HG03354 (cell line): Measurements from ENCODE around the gene SLC6A19.
"Not testable (repeated sequence)": the region's sequence is repeated elsewhere in the genome, so short reads cannot be mapped to it uniquely, and the experiment has no call there.

Experiments
- ATAC-seq: cut with Tn5 transposase; IDR thresholded peaks from one replicate; pipeline ENCODE4 v1.9.1; 2021; ENCODE audit warnings: mild to moderate bottlenecking; ENCODE audit not compliant: unreplicated experiment, poor library complexity, severe bottlenecking

Gene SLC6A19

DNA sequence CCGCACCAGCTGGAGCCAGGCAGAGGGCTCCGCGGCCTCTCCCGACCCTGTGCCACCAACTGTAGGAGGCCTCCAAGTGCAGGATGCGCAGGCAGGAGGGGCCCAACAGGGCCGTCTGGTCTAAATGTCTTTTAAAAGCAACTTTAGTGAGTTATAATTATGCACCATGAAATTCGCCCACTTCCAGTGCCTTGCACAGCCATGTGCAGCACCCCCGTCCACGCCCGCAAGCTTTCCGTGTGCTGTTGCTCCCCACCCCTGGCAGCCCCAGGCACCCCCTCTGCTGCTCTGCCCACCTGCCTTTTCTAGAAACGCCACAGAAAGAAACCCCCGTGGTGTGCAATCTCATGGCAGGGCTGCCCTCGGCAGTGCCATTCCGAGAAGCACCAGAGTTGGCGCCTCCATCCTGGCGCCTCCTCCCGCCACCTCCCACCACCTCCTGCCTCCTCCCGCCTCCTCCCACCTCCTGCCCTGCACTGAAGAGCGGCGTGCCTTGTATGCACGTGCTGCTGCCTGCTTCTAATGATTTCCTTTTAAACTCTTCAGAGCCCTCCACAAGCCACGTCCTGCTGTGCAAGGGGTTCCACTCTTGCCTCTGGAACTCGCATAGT is 16.3 kb downstream of the SLC6A19 start:
- ATAC-seq: no peak

DNA sequence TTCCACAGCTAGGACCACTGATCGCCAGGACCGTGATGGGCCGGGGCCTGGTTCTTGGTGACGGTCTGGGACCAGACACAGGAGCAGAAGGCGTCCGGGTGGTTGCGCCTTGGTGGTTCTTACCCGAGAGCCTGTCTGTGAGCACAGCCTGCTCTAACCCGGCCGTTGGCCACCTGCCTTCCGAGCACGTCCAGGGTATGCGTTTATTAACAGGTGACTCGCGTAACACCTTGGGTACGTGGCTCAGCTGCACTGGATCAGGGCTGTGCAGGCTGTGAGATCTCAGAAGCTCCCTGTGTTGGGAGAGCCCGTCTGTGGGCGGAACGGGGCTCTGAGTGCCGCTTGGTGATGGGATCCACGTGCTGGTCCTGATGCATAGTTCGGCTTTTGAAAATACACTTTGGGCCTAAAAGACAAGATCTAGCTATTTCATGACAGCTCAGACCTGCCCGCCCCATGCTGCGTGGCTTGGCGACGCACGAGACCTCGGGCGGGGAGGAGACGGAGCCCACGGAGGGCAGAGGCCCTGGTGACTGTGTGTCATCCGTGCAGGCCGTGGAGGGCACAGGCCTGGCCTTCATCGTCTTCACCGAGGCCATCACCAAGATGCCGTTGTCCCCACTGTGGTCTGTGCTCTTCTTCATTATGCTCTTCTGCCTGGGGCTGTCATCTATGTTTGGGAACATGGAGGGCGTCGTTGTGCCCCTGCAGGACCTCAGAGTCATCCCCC is 17.1 kb downstream of the SLC6A19 start:
- no peak for ATAC-seq

DNA sequence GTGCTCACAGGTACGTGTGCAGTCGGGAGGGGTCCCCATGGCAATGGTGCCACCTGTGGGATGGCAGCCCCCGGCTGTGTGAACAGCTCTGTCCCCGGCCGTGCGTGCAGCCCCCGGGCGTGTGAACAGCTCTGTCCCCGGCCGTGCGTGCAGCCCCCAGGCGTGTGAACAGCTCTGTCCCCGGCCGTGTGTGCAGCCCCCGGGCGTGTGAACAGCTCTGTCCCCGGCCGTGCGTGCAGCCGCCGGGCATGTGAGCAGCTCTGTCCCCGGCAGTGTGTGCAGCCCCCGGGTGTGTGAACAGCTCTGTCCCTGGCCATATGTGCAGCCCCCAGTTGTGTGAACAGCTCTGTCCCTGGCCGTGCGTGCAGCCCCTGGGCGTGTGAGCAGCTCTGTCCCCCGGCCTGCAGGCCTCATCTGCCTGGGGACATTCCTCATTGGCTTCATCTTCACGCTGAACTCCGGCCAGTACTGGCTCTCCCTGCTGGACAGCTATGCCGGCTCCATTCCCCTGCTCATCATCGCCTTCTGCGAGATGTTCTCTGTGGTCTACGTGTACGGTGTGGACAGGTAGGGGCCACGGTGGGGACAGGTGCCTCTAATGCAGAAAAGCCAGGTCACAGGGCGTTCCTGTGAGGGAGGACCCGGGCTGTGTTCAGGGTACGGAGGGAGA is 17.8 kb downstream of the SLC6A19 start:
- ATAC-seq: no peak

DNA sequence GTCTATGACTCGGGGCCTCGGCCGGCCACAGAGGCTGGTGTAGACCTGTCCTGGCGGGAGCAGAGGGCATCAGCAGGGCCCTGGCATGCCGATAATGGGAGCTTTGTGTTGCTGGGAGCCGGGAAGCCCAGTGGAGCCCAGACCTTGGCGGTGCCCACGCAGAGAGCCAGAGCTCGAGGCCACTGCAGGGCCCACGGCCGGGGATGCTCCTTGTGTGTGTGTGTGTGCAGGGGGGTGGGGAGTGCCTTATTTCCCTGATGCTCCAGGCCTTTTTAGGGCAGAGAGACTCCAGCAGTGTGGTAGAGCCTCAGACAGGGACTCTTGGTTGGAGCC is 18.3 kb downstream of the SLC6A19 start:
- no peak for ATAC-seq

DNA sequence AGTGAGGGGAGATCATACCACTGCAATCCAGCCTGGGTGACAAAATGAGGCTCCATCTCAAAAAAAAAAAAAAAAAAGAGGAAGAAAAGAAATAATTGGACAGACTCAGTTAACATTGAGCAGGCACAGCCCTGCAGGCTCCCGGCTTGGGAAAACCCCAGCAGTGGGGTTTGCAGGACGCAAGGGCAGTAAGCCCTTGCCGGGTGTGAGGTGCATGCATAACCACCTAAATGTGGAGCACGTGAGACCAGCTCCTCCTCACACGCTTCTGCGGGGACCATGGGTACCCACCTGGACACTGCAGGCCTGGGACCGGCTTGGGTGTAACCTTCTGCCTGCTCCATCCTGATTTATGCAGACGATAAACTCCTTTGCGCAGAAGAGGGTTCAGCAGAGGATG is 19.0 kb downstream of the SLC6A19 start:
- no peak for ATAC-seq

DNA sequence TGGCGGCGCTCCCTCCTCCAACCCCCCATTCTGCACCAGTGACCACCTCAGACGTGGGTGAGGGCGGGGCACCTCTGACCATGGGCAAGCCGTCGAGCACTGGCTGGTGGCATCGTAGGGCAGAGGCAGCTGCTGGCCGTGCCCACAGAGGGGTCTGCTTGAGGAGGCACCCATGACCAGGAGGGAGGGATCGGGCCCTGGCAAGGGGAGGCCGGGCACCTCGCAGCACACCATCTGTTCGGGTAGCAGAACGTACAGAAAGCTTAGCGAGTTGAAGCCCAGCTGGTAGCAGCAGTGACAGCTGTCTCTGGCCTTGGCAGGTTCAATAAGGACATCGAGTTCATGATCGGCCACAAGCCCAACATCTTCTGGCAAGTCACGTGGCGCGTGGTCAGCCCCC is 19.4 kb downstream of the SLC6A19 start:
- ATAC-seq: no peak

DNA sequence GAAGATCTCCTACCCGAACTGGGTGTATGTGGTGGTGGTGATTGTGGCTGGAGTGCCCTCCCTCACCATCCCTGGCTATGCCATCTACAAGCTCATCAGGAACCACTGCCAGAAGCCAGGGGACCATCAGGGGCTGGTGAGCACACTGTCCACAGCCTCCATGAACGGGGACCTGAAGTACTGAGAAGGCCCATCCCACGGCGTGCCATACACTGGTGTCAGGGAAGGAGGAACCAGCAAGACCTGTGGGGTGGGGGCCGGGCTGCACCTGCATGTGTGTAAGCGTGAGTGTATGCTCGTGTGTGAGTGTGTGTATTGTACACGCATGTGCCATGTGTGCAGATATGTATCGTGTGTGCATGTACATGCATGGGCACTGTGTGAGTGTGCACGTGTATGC is 20.3 kb downstream of the SLC6A19 start:
- ATAC-seq: no peak

DNA sequence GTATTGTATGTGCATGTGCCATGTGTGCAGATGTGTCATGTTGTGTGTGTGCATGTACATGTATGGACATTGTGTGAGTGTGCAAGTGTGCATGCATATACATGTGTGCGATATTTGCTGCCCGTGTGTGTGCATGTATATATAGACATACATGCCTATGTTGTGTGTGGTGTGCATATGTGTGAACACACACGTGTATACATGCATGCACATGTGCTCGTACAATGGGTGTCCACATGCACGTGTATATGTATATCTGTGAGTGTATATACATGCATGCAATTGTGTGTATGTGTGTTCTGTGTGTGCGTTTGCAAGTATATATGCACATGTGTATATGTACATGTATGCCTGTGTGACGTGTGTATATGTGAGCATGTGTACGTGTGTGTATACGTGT is 20.8 kb downstream of the SLC6A19 start:
- ATAC-seq: no peak

DNA sequence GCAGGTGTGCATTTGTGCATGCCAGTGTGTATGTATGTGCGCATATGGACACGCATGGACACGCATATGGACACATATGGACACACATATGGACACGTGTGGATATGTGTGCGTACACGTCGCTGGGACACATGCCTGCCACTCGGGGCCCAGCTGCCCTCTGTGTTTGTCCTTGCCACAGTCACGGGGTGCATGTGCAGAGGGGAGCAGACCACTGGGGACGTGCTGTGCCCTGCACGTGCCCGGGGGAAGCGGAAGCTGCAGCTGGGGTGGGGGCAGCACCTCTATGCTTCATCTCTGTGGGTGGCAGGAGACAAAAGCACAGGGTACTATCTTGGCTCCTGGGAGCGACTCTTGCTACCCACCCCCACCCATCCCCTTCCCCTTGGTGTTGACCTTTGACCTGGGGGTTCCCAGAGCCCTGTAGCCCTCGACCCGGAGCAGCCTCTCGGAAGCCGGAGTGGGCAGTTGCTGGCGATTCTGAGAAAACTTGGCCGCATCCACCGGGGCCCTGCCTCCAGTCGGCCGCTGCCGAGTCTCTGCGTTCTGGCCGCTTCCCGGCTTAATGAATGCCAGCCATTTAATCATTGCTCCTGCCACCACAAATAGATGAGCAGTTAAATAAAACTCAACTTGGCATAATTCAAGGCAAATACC is 21.4 kb downstream of the SLC6A19 start:
- no peak for ATAC-seq

DNA sequence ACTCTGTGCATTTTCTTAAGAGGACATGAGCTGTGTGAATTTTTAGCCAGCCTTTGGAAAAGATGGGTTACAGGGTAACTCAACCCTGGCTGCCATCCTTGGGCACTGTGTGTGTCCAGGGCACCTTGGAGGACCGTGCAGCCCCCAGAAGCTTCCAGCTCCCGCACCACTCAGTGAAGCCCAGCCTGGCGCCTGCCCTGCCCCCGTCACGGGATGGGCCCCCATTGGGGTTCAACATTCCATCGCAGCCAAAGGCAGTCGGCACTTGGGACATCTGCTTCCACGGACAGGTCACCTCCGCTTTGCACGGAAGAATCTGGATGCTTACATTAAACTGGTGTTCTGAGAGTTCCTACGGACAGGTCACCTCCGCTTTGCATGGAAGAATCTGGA is 21.9 kb downstream of the SLC6A19 start:
- ATAC-seq: no peak

DNA sequence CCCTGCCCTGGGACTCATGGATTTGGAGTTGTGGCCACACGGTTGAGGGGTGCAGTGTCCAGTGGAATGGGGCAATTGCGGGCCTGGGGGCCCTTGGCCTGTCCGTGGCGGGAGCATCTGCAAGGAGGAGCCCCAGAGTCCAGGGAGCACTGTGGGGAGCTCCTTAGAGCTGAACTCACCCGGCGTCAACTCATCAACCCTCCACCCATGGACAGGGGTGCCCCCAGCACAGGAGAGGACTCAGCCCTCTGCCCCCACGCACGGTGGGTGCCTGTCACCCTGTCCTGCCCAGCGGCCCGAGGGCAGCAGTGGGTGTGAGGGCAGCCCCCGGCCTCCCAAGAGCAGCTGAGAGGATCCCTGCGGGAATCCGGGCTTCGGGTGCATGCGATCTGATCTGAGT is 23.2 kb downstream of the SLC6A19 start:
- ATAC-seq: no peak

DNA sequence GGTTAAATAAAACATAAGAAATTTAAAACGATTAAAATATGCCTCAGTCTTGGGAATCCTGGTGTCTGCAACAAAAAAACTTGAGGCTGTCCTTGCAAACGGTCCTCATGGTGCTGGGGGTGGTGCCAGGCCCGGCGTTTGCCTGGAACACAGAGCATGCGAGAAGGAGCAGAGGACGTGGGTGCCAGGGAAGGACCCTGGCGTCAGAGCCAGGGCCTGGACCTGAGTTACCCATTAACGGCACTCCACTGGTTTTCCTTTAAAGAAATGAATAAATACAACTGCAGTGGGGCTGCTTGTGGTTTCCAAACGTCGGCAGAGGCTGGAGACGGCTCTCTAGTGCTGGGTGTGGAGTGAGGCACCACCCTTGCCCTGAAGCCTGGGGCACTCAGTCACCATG is 23.7 kb downstream of the SLC6A19 start, which contains the start of gene SLC6A18:
Gene SLC6A18 (plus strand): TSS at position 301 of the 400 bp plus-strand sequence. CDS start 97 bp downstream, at position 398.
- ATAC-seq: no peak

DNA sequence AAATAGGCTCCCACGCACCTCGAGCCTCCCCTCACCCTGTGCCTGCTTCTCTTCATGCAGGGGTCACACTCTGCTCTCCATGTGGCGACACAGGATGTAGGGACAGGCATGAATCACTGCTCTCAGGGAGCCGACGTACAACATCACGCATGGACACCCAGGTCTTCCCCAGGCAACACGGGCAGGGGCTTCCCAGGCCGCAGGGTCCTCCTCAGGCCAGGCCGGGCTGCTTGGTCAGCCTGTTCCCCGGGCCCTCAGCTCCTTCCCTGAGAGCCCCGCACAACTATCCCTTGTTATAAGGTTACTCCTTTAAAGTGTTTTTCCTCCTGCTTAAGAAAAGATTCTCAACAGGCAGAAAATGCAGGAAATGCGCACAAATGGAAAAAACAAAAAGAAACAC is 24.8 kb downstream of the SLC6A19 start:
- ATAC-seq: no peak

DNA sequence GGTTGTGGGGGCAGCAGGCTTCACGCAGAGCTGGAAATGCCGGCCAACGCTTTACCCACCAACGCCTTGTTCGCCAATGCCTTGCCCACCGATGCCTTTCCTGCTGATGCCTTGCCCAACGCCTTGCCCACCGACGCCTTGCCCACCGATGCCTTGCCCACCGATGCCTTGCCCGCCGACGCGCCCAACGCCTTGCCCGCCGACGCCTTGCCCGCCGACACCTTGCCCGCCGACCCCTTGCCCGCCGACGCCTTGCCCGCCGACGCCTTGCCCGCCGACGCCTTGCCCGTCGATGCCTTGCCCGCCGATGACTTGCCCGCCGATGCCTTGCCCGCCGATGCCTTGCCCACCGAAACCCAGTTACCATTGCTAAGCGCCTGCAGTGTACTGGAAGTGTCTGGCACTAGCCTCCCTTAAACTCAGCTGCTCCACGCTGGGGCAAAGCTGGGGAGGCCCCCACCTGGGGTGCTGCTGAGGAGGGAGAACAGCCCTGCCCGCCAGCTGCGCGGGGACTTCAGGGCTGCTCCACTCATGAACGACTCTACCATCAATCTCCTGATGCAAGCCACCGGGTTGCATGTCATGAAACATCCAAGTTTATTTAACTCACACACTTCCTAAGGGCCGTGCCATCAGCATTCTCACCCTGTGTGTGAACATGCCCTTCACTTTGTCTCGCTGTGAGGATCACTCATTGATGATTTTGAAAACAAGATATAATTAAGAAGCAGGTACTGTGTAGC is 25.6 kb downstream of the SLC6A19 start:
- ATAC-seq: no peak

DNA sequence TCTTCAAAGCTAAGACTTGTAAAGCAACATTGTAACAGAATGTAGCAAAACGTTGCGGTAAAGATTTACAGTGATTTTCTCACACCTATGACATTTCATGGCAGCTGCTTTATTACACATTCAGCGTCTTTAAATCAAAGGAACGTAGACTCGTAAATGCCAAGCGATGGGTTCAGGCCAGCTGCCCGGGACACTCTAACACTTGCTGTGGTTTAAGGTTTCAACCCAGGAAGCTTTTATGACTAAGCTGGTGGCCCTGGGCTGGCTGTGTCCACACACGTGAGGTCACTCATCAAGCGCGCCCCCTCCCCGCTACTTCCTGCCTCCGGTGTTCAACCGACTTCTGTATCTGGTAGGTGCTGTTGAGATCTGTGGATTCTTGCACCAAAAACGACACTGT is 26.3 kb downstream of the SLC6A19 start:
- no peak for ATAC-seq

DNA sequence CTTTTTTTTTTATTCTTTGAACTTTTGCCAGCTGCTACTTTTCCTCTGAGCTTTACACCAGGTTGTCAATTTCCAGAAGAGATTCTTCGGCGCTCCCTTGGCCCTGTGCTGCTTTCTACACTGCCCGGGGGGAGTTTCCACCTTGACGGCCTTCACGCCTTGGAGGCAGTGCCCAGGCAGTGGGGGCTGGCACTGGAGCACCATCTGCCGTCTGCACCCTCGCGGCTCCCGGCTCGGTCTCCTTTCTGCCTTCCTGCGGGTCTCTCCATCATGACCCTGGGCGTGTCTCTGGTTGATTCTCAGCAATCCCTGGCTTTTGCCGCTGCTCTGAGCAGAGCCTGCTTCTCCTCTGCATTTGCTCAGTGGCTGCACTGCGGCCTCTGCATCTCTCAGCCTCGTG is 26.7 kb downstream of the SLC6A19 start:
- no peak for ATAC-seq

DNA sequence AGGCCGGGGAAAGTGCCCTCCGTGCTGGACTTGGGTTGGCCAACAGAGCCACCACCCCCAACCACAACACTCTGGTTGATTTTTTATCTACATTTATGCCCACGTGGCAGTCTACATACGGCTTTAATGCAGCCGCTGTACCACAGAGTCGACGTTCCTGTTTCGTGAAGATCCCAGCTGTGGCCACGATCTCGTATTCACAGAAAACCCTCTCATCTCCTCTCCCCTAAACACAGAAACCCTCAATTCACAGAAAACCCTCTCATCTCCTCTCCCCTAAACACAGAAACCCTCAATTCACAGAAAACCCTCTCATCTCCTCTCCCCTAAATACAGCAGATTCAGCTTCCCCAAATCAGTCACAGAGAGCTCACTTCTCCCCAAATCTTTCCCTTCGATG is 27.6 kb downstream of the SLC6A19 start:
- not testable (repeated sequence) for ATAC-seq

DNA sequence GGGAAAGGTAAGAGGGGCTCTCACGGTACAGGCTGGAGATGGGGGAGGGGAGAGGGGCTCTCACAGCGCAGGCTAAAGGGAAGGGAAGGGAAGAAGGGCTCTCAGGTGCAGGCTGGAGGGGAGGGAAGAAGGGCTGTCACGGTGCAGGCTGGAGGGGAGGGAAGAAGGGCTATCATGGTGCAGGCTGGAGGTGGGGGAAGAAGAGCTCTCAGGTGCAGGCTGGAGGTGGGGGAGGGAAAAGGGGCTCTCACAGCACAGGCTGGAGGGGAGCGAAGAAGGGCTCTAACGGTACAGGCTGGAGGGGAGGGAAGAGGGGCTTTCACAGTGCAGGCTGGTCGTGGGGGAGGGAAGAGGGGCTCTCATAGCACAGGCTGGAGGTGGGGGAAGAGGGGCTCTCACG is 28.4 kb downstream of the SLC6A19 start:
- ATAC-seq: no peak

DNA sequence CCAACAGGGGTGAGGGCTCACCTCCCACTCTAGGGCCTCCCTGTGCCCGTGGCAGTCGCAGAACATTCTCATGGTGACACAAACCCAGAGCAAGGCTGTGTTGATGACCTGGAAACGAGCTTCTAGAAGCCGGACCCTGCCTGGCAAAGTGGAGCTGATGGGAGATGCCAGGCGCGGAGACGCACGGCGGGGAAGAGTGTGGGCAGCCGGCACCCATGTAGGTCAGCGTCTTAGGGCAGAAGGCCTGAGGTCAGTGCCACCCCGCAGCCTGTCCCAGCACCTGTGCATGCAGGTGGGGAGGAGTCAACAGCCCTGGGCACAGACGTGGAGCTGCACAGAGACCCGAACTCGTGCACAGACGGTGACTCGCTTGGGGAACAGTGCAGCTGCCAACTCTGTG is 29.2 kb downstream of the SLC6A19 start:
- no peak for ATAC-seq

DNA sequence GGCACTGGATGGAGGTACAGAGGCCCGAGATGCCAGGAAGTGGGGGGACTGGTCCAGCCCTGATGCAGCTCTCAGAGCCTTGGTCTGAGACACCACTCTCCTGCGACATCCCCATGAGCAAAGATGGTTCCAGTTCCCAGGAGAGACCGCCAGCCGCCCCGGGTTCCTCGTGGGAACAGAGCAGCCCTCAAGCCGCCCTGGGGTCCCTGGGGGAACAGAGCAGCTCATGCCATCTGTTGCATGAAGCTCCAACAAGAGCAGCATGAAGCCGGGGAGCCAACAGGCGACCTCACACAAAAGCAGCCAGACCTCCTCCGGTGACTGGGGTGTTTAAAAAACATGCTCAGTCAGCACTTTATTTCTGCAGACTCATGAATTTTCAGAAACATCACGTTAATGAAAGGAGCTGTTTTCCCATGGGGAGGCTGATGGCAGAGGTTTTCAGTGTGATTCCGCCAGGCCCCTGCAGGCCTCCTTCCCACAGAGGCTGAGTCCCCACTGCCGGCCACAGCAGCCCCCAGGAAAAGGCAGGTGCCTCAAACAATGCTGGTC is 30.0 kb downstream of the SLC6A19 start:
- no peak for ATAC-seq
